ENCODE results near the gene ST6GAL1.

DNA sequence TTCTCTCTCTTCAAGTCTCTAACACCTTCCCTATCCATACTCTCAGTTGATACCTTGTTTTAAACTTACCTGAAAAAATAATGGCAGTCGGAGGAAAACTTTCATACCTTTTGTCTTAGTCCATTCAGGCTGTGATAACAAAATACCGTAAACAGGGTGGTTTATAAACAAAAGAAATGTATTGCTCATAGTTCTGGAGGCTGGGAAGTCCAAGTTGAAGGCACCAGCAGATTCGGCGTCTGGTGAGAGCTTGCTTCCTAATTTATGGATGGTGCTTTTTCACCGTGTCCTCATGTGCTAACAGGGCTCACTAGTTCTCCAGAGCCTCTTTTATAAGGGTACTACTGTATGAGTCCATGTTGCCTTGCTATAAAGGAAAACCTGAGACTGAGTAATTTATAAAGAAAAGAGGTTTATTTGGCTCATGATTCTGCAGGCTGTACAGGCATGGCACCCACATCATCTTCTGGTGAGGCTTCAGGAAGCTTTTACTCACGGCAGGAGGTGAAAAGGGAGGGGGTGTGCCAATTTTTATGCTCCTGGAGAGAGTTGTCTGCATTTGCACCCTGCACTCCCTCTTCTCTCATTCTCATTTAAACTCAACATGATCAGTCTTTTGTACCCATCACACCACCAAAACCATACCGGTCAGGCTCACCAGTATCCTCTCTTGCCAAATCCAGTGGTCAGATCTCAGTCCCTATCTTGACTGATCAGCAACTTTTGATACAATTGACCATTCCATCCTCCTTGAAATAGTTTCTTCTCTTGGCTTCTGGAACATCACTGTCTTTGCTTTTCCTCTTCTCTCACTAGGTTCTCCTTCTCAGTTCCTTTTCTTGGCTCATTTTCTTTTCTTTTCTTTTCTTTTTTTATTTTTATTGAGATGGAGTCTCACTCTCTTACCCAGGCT is 21.6 kb downstream of the ST6GAL1 start:
- TF ChIP-seq CTCF (IDR thresholded peaks at IDR 0.05), result no peak
- no peak for TF ChIP-seq POLR2A (IDR thresholded peaks at IDR 0.05)
- TF ChIP-seq POLR2AphosphoS5 (IDR thresholded peaks at IDR 0.05), result no peak
- TF ChIP-seq EP300 (IDR thresholded peaks at IDR 0.05), result no peak

Measured in stomach (tissue), 4 donors.